ENCODE results near the gene SMCR8.
A peak's percentile ranks its signal among the peaks of the same experiment; 100 is the strongest.
"Not testable (repeated sequence)": the region's sequence is repeated elsewhere in the genome, so short reads cannot be mapped to it uniquely, and the experiment has no call there.

Gene SMCR8

GRCh38 chr17:18360518-18360917 lies 45.4 kb downstream of the SMCR8 start:
- DNase-seq (ENCODE audit: low read depth in 2 of 2): no peak

GRCh38 chr17:18361837-18362697 lies 47.0 kb downstream of the SMCR8 start:
- no peak for DNase-seq (ENCODE audit: low read depth in 2 of 2)

DNA sequence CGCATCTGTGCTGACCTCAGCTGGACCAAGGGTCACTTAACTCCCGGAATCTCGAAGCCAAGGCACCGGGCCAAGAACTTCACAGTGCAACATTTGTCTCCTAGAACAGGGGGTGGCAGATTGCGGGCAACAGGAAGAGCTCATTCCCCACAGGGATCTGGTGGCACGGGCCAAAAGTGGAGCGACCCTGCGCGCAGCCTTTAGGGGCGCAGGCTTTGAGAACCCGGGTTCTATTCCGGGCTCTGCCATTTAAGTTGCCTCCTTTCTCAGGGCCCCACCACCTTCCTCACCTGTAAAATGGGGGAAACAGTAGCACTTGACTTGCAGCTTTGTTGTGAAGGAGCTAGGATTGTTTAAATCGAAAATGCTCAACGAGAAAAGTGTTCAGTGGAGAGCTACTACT lies 47.6 kb downstream of the SMCR8 start:
- no peak for DNase-seq (ENCODE audit: low read depth in 2 of 2)

DNA sequence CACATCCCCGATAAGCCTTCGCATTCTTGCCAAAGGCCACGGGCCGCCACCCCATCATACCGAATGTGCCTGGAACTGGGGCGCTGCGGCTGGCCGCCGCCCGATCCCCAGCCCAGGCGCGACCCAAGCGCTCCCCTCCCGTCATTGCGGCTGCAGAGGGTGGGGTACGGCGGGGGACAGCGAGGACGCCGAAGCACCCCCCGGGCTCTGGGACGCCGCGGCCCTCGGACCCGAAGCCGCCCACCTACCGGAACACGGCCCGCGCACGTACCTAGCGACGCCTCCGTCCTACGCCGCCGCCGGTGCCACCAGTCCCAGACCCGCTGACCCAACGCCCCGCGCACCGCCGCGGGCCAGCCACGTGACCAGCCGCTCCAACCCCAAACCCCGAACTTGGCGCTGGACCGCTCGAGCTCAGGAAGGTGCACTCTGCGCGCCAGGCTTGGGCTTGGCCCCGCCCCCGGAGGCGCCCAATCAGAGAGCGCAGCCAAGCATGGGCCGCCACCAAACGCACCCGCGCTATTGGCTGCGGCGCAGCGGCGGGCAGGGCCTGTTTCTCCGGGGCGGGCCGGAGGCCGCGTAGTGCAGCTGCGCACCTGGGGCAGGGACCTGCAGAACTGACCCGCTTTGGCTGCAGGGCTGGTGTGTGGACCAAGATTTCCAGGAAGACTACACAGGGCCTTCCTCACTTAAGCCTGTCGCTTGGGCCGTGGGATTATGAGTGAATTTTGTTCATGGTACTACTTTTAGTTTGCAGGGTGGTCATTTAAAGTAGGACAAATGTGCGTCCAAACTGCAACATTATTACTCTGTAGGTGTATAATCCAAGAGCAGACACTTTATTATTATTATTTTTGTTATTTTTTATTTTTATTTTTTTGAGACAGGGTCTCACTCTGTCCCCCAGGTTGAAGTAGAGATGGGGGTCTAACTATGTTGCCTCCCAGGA lies 48.3 kb downstream of the SMCR8 start, which contains the start of gene SHMT1:
SHMT1 (minus strand) TSS at position 450 of the 949 bp plus-strand sequence. CDS start 7,569 bp downstream, outside the sequence.
- DNase-seq (ENCODE audit: low read depth in 2 of 2): peak; percentile 77 to 86

DNA sequence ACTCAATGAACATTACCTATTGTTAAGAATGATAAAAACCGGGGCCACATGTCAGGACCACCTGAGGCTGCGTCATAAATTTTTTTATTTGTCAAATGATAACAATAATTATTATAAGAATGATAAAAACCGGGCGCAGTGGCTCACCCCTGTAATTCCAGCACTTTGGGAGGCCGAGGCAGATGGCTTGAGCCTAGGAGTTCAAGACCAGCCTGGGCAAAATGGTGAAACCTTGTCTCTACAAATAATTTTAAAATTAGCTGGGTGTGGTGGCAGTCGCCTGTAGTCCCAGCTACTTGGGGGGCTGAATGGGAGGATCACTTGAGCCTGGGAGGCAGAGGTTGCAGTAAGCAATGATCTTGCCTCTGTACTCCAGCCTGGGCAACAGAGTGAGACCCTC lies 49.1 kb downstream of the SMCR8 start:
- DNase-seq (ENCODE audit: low read depth in 2 of 2): no peak

GRCh38 chr17:18368946-18369345 lies 53.9 kb downstream of the SMCR8 start:
- DNase-seq (ENCODE audit: low read depth in 2 of 2): no peak

DNA sequence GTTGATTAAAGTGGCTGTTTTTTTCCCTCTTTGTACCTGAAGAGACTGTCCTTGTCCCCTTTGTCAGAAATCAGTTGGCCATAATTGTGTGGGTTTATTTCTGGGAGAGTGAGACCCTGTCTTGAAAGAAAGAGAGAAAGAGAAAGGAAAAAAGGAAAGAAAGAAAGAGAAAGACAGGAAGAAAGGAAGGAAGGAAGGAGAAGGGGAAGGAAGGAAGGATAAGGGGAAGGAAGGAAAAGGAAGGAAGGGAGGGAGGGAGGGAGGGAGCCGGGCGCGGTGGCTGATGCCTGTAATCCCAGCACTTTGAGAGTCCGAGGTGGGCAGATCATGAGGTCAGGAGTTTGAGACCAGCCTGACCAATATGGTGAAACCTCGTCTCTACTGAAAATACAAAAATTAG lies 55.7 kb downstream of the SMCR8 start:
- no peak for DNase-seq (ENCODE audit: low read depth in 2 of 2)

- no peak for DNase-seq (ENCODE audit: low read depth in 2 of 2)
Observed at GRCh38 chr17:18371455-18371854, 56.4 kb downstream of the SMCR8 start.

DNA sequence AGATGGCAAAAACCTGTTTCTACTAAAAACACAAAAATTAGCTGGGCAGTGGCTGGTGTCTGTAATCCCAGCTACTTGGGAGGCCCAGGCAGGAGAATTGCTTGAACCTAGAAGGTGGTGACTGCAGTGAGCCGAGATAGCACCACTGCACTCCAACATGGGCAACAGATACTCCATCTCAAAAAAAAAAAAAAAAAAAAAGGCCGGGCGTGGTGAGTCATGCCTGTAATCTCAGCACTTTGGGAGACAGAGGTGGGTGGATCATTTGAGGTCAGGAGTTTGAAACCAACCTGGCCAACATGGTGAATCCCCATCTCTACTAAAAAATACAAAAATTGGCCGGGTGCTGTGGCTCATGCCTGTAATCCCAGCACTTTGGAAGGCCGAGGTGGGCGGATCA lies 58.1 kb downstream of the SMCR8 start:
- DNase-seq (ENCODE audit: low read depth in 2 of 2): not testable (repeated sequence)

DNA sequence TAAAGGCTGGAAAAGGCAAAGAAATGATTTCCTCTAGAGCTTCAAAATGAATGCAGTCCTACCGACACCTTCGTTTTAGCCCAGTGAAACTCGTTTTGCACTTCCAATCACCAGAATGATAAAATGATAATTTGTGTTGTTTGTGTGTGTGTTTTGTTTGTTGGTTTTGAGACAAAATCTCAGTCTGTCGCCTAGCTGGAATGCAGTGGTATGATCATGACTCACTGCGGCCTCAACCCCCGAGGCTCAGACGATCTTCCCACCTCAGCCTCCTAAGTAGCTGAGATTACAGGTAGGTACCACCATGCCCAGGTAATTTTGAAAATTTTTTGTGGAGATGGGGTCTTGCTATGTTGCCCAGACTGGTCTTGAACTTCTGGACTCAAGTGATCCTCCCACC lies 59.1 kb downstream of the SMCR8 start:
- no peak for DNase-seq (ENCODE audit: low read depth in 2 of 2)

All from stimulated activated CD4-positive, alpha-beta T cell treated with anti-CD3 and anti-CD28 coated beads, Interleukin-12 subunit alpha, Interleukin-12 subunit beta, amount 100 ng/mL, for 24 hours (primary cell).